ENCODE data around the gene ANTKMT. TPM values are rescaled to one million over a fixed set of nuclear protein-coding genes. Genes with fewer than 3 reads are reported as not detected.
"Not testable (repeated sequence)": the region's sequence is repeated elsewhere in the genome, so short reads cannot be mapped to it uniquely, and the experiment has no call there.

Gene ANTKMT
- total and polyA plus RNA-seq, 12 donors: 23.3 to 91.1 (median 31.7) TPM

- TF ChIP-seq CTCF (IDR thresholded peaks at IDR 0.05): no peak
- Histone ChIP-seq H3K27me3 (peaks cover 0 to 15% (median 11%) of the 10 kb centered on the region in 7 donors), H3K9me3 (no peaks in the 10 kb centered on the region), H3K27ac (no peak overlapping the region), H3K36me3 (peaks cover 0 to 34% (median 7%) of the 10 kb centered on the region in 9 donors), H3K4me1 (peaks cover 23 to 58% (median 46%) of the 10 kb centered on the region in 9 donors), H3K4me3 (no peak overlapping the region)
- 93% methylated on average over 19 of the region's 19 CpGs for WGBS, 2 donors
- ATAC-seq (no peak), DNase-seq (no peak)
- intact Hi-C loops (cut with DNase I): no loop called here
Observed at GRCh38 chr16:687499-687898, 33.4 kb upstream of the ANTKMT start.

- 85 to 87% methylated on average over 26 of the region's 26 CpGs for WGBS, 2 donors
- Histone ChIP-seq H3K4me3 (peak overlapping the region; percentile 71 to 100 (median 92)), H3K27ac (peak overlapping the region in 9 of 10 donors; percentile 83 to 94 (median 89)), H3K4me1 (peaks cover 20 to 47% (median 36%) of the 10 kb centered on the region in 9 donors), H3K9me3 (no peaks in the 10 kb centered on the region), H3K27me3 (peaks cover 13 to 33% (median 29%) of the 10 kb centered on the region in 7 donors), H3K36me3 (peaks cover 0 to 26% (median 0%) of the 10 kb centered on the region in 9 donors)
- no peak for TF ChIP-seq CTCF (IDR thresholded peaks at IDR 0.05)
- ATAC-seq (no peak), DNase-seq (no peak)
- intact Hi-C loops (cut with DNase I): no loop called here
Observed at GRCh38 chr16:689175-689897, 31.6 kb upstream of the ANTKMT start.

- H3K27ac ChIP-seq; ATAC-seq; H3K4me3 ChIP-seq; intact Hi-C loops (cut with DNase I); DNase-seq; H3K9me3 ChIP-seq: not testable (repeated sequence)
- H3K36me3 ChIP-seq: peaks cover 0 to 21% (median 0%) of the 10 kb centered on the region in 9 donors
- WGBS, 2 donors: 89 to 90% methylated on average over 16 of the region's 16 CpGs
- peaks cover 15 to 43% (median 37%) of the 10 kb centered on the region in 9 donors for H3K4me1 ChIP-seq
- peaks cover 20 to 52% (median 46%) of the 10 kb centered on the region in 7 donors for H3K27me3 ChIP-seq
Observed at GRCh38 chr16:691242-691641, 29.7 kb upstream of the ANTKMT start.

GRCh38 chr16:692356-693108 lies 28.4 kb upstream of the ANTKMT start:
- ATAC-seq: no peak
- H3K4me3 ChIP-seq: no peak overlapping the region
- peaks cover 20 to 65% (median 58%) of the 10 kb centered on the region in 7 donors for H3K27me3 ChIP-seq

More at GRCh38 chr16:692356-693108, 28.4 kb upstream of the ANTKMT start:
- TF ChIP-seq CTCF (IDR thresholded peaks at IDR 0.05): no peak
- Histone ChIP-seq H3K27ac (no peak overlapping the region), H3K36me3 (peaks cover 0 to 8% (median 0%) of the 10 kb centered on the region in 9 donors), H3K4me1 (peaks cover 15 to 43% (median 37%) of the 10 kb centered on the region in 9 donors), H3K9me3 (no peaks in the 10 kb centered on the region)
- intact Hi-C loops (cut with DNase I): no loop called here
- no peak for DNase-seq
- WGBS, 2 donors: 65 to 70% methylated on average over 10 of the region's 10 CpGs

Data from heart right ventricle (tissue), 16 donors.